CD14-positive monocyte (primary cell): Measurements from ENCODE around the gene CYTH4. TPM values are rescaled to one million over a fixed set of nuclear protein-coding genes. Genes with fewer than 3 reads are reported as not detected.

Experiments
- DNase-seq, 3 donors: peaks; one replicate each; pipeline ENCODE4 v3.0.0-alpha.2; 2011 to 2022
- H2AFZ ChIP-seq: 2 replicates; pipeline ENCODE4 v1.6.0; 2012; ENCODE audit warnings: mild to moderate bottlenecking, low read depth, low read length, inconsistent platforms; ENCODE audit not compliant: insufficient read depth, poor library complexity, severe bottlenecking
- H3K27ac ChIP-seq, 2 donors: 1 replicate in 1 of 2; 2 replicates in 1 of 2; pipeline ENCODE4 v1.5.1; 2012 to 2013; ENCODE audit warnings: low read length in 2 of 2, control low read depth in 1 of 2, inconsistent platforms in 1 of 2, low read depth in 1 of 2, mild to moderate bottlenecking in 1 of 2
- H3K27me3 ChIP-seq, 2 donors: one replicate each; pipeline versions ENCODE4 v1.6.0 to v1.6.1; 2011 to 2013; ENCODE audit warnings: low read length in 2 of 2; ENCODE audit not compliant: control insufficient read depth in 2 of 2, insufficient read depth in 2 of 2
- H3K36me3 ChIP-seq, 2 donors: replicated peaks in 1 of 2; 1 replicate in 1 of 2; 2 replicates in 1 of 2; pipeline versions ENCODE4 v1.5.1 to v1.6.1; 2012 to 2013; ENCODE audit warnings: low read length in 2 of 2, control low read depth in 1 of 2, inconsistent platforms in 1 of 2, mild to moderate bottlenecking in 1 of 2; ENCODE audit not compliant: insufficient read depth in 2 of 2, control insufficient read depth in 1 of 2
- H3K4me1 ChIP-seq, 2 donors: 1 replicate in 1 of 2; 2 replicates in 1 of 2; pipeline versions ENCODE4 v1.5.1 to v1.6.1; 2012 to 2013; ENCODE audit warnings: low read length in 2 of 2, control low read depth in 1 of 2, inconsistent platforms in 1 of 2, mild to moderate bottlenecking in 1 of 2, moderate library complexity in 1 of 2; ENCODE audit not compliant: insufficient read depth in 2 of 2, control insufficient read depth in 1 of 2
- H3K4me2 ChIP-seq: replicated peaks from 2 replicates; pipeline ENCODE3; 2012; ENCODE audit warnings: low read length, moderate library complexity, mild to moderate bottlenecking; ENCODE audit not compliant: poor library complexity, severe bottlenecking; ENCODE audit errors: extremely low read depth
- H3K4me3 ChIP-seq, 3 experiments: fragments of 200-600 bp in 1 of 3; sonication (generic) in 1 of 3; replicated peaks in 1 of 3; 1 replicate in 2 of 3; 2 replicates in 1 of 3; pipeline ENCODE4 v1.5.1; 2011 to 2013; ENCODE audit warnings: low read length in 3 of 3, mild to moderate bottlenecking in 3 of 3, control low read depth in 2 of 3, low read depth in 2 of 3, inconsistent platforms in 1 of 3, moderate library complexity in 1 of 3
- H3K79me2 ChIP-seq: 2 replicates; pipeline ENCODE4 v1.6.0; 2012; ENCODE audit warnings: mild to moderate bottlenecking, control low read depth, inconsistent platforms, low read length, moderate library complexity; ENCODE audit not compliant: insufficient read depth
- H3K9ac ChIP-seq: 2 replicates; pipeline ENCODE4 v1.6.0; 2017; ENCODE audit warnings: low read length, mild to moderate bottlenecking; ENCODE audit not compliant: insufficient read depth, poor library complexity, severe bottlenecking
- H3K9me3 ChIP-seq, 2 donors: replicated peaks in 1 of 2; 1 replicate in 1 of 2; 2 replicates in 1 of 2; pipeline versions ENCODE4 v1.5.1 to v1.6.1; 2012 to 2013; ENCODE audit warnings: low read length in 2 of 2, control low read depth in 1 of 2; ENCODE audit not compliant: control insufficient read depth in 1 of 2, insufficient read depth in 1 of 2
- H4K20me1 ChIP-seq: 2 replicates; pipeline ENCODE4 v1.6.0; 2012; ENCODE audit warnings: mild to moderate bottlenecking, low read length, control low read depth, moderate library complexity; ENCODE audit not compliant: insufficient read depth
- H3K27ac Mint-ChIP-seq, 7 donors: one replicate each; pipeline ENCODE4 v1.8.0; 2020; ENCODE audit warnings: mild to moderate bottlenecking in 7 of 7, mixed read lengths in 7 of 7, moderate library complexity in 6 of 7, inconsistent platforms in 2 of 7
- H3K27me3 Mint-ChIP-seq, 3 donors: one replicate each; pipeline ENCODE4 v1.8.0; 2021 to 2022; ENCODE audit warnings: low read depth in 3 of 3, mild to moderate bottlenecking in 3 of 3, mixed read lengths in 3 of 3, moderate library complexity in 3 of 3, inconsistent platforms in 1 of 3
- H3K36me3 Mint-ChIP-seq, 2 donors: one replicate each; pipeline ENCODE4 v1.8.0; 2020; ENCODE audit warnings: mixed read lengths in 2 of 2, inconsistent platforms in 1 of 2, mild to moderate bottlenecking in 1 of 2
- H3K4me1 Mint-ChIP-seq: one replicate; pipeline ENCODE4 v1.8.0; 2020; ENCODE audit warnings: mild to moderate bottlenecking, mixed read lengths
- H3K4me3 Mint-ChIP-seq, 2 donors: one replicate each; pipeline ENCODE4 v1.8.0; 2020; ENCODE audit warnings: mild to moderate bottlenecking in 2 of 2, mixed read lengths in 2 of 2, moderate library complexity in 1 of 2
- H3K9me3 Mint-ChIP-seq, 7 donors: one replicate each; pipeline ENCODE4 v1.8.0; 2020 to 2022; ENCODE audit warnings: mixed read lengths in 7 of 7, mild to moderate bottlenecking in 6 of 7, moderate library complexity in 6 of 7, inconsistent platforms in 2 of 7
- CTCF ChIP-seq: fragments of 200-600 bp; IDR thresholded peaks from one replicate; pipeline ENCODE4 v1.8.0; 2022; ENCODE audit warnings: antibody characterized with exemption, mild to moderate bottlenecking
- WGBS: methylation state at CpG from one replicate; pipeline ENCODE4 v1.1.5; 2013; ENCODE audit warnings: missing lambda C conversion rate; ENCODE audit not compliant: insufficient coverage; 5-methylcytosine and 5-hydroxymethylcytosine counted together
- intact Hi-C, 2 donors: fragments of 100-400 bp; cut with micrococcal nuclease; formaldehyde crosslinking; loops; one replicate each; pipeline versions ENCODE4 v1.15.0 to v1.15.1; 2023
- polyA plus RNA-seq, 3 donors: library from polyadenylated mRNA; depleted of rRNA in 1 of 3; unstranded in 2 of 3; stranded (reverse) in 1 of 3; fragments of 300-500 nt in 2 of 3; fragments of >200 nt in 1 of 3; fragmentation: Illumina TruSeq in 2 of 3; gene quantifications; 1 replicate in 2 of 3; 2 replicates in 1 of 3; pipeline ENCODE4 v1.2.3, GENCODE V29; 2012 to 2021

Gene CYTH4
- polyA plus RNA-seq, 3 donors: 51.0 to 254 (median 70.0) TPM

- H3K27me3 Mint-ChIP-seq: peaks cover 8 to 16% (median 9%) of the 10 kb centered on the region in 3 donors
- 86% methylated on average over 5 of the region's 6 CpGs for WGBS
- peaks cover 50 to 60% of the 10 kb centered on the region in 2 donors for H3K4me1 ChIP-seq
- no peak overlapping the region for H2AFZ ChIP-seq
- peaks cover 15 to 24% of the 10 kb centered on the region in 2 donors for H3K36me3 ChIP-seq
- peaks cover 22 to 23% of the 10 kb centered on the region in 2 donors for H3K36me3 Mint-ChIP-seq
- intact Hi-C loops: loop anchor here (1.0 to 2.0 kb wide), 2 partner anchors 139 to 140 kb away; no protein-coding TSS in a partner anchor
- H3K4me3 ChIP-seq: no peak overlapping the region
- H3K27me3 ChIP-seq: peaks cover 0 to 6% of the 10 kb centered on the region in 2 donors
- no peaks in the 10 kb centered on the region for H3K9me3 ChIP-seq
- H3K79me2 ChIP-seq: peaks cover 2% of the 10 kb centered on the region
- H3K27ac Mint-ChIP-seq: no peak overlapping the region
- no peak overlapping the region for H3K9ac ChIP-seq
- H3K27ac ChIP-seq: no peak overlapping the region
- H4K20me1 ChIP-seq: peaks cover 20% of the 10 kb centered on the region
- no peak overlapping the region for H3K4me3 Mint-ChIP-seq
- no peak overlapping the region for H3K4me2 ChIP-seq
- no peak for TF ChIP-seq CTCF
- H3K9me3 Mint-ChIP-seq: no peaks in the 10 kb centered on the region
- no peak for DNase-seq
- H3K4me1 Mint-ChIP-seq: peaks cover 53% of the 10 kb centered on the region
Observed at GRCh38 chr22:37317698-37318210, 35.4 kb downstream of the CYTH4 start.

GRCh38 chr22:37318364-37319109 is 36.2 kb downstream of the CYTH4 start:
- H3K4me1 ChIP-seq: peaks cover 42 to 52% of the 10 kb centered on the region in 2 donors
- H3K27me3 Mint-ChIP-seq: peaks cover 13 to 22% (median 17%) of the 10 kb centered on the region in 3 donors
- H4K20me1 ChIP-seq: peaks cover 20% of the 10 kb centered on the region
- no peak overlapping the region for H3K4me2 ChIP-seq
- no peak overlapping the region for H2AFZ ChIP-seq
- no peak overlapping the region for H3K27ac ChIP-seq
- DNase-seq: no peak
- intact Hi-C loops: no loop called here
- H3K9ac ChIP-seq: no peak overlapping the region
- peaks cover 4 to 13% of the 10 kb centered on the region in 2 donors for H3K27me3 ChIP-seq
- H3K9me3 ChIP-seq: no peaks in the 10 kb centered on the region
- H3K36me3 ChIP-seq: peaks cover 7 to 16% of the 10 kb centered on the region in 2 donors
- no peak overlapping the region for H3K4me3 Mint-ChIP-seq
- H3K4me1 Mint-ChIP-seq: peaks cover 45% of the 10 kb centered on the region
- H3K9me3 Mint-ChIP-seq: no peaks in the 10 kb centered on the region
- no peak overlapping the region for H3K27ac Mint-ChIP-seq
- TF ChIP-seq CTCF: no peak
- H3K4me3 ChIP-seq: no peak overlapping the region
- peaks cover 14 to 15% of the 10 kb centered on the region in 2 donors for H3K36me3 Mint-ChIP-seq
- H3K79me2 ChIP-seq: no peaks in the 10 kb centered on the region
- 85% methylated on average over 18 of the region's 18 CpGs for WGBS
